Right lobe of liver (tissue), 6 donors: ENCODE results near the gene TNFRSF1B. TPM values are rescaled to one million over a fixed set of nuclear protein-coding genes. Genes with fewer than 3 reads are reported as not detected.
A peak's percentile ranks its signal among the peaks of the same experiment; 100 is the strongest.

Source experiments
- ATAC-seq, 4 donors: fragments of 200-7000 bp; cut with Tn5 transposase; one replicate each; pipeline ENCODE4 v1.9.1; 2020; ENCODE audit warnings: mild to moderate bottlenecking in 4 of 4, moderate library complexity in 4 of 4
- DNase-seq, 3 donors: peaks; one replicate each; pipeline ENCODE4 v3.0.0-alpha.2; 2020
- H3K27ac ChIP-seq, 3 donors: fragments of 200-600 bp; one replicate each; pipeline ENCODE4 v1.8.0; 2022
- H3K27me3 ChIP-seq, 2 donors: fragments of 200-600 bp; one replicate each; pipeline ENCODE4 v1.8.0; 2022
- H3K36me3 ChIP-seq, 4 donors: fragments of 200-600 bp; sonication (generic) in 1 of 4; one replicate each; pipeline versions ENCODE4 v1.5.1 to v1.8.0; 2017 to 2022; ENCODE audit warnings: control low read depth in 1 of 4
- H3K4me1 ChIP-seq, 4 donors: fragments of 200-600 bp; sonication (generic) in 1 of 4; one replicate each; pipeline versions ENCODE4 v1.5.1 to v1.8.0; 2017 to 2022; ENCODE audit warnings: control low read depth in 1 of 4
- H3K4me3 ChIP-seq, 3 donors: fragments of 200-600 bp; one replicate each; pipeline ENCODE4 v1.8.0; 2022
- H3K9me3 ChIP-seq, 4 donors: fragments of 200-600 bp; sonication (generic) in 1 of 4; one replicate each; pipeline versions ENCODE4 v1.5.1 to v1.8.0; 2017 to 2022; ENCODE audit warnings: control low read depth in 1 of 4
- POLR2A ChIP-seq: fragments of 450-650 bp; IDR thresholded peaks from one replicate; pipeline ENCODE4 v1.6.1; 2017; ENCODE audit warnings: antibody characterized with exemption, mild to moderate bottlenecking
- WGBS: methylation state at CpG from one replicate; pipeline ENCODE4 v1.1.6; 2018; ENCODE audit warnings: low coverage, low lambda C conversion rate; ENCODE audit not compliant: insufficient coverage; ENCODE audit errors: missing lambda C conversion rate; 5-methylcytosine and 5-hydroxymethylcytosine counted together
- intact Hi-C, 2 donors: fragments of 100-400 bp; cut with DNase I; formaldehyde crosslinking; loops; one replicate each; pipeline versions ENCODE4 v1.11.2 to v1.14.1; 2022
- total RNA-seq, 6 experiments: library from RNA; depleted of rRNA in 2 of 6; stranded (reverse); fragments of >200 nt in 2 of 6; fragmentation: NEBNext Ultra II Directional in 3 of 6; extraction: Animal tissue kit (Norgen Biotek cat#: 25700) in 3 of 6; gene quantifications; one replicate each; pipeline versions ENCODE4 v1.1.0 to v1.2.4, GENCODE V29; 2016 to 2023
- TF ChIP-seq, protein P1 (sequence below), 4 donors: fragments of 200-600 bp in 3 of 4; fragments of 450-650 bp in 1 of 4; IDR thresholded peaks; one replicate each; pipeline versions ENCODE4 v1.5.1 to v1.8.0; 2016 to 2022; ENCODE audit warnings: antibody characterized with exemption in 4 of 4, mild to moderate bottlenecking in 2 of 4
- donor health status: DM: no; HTN: yes; CAD: no.
- donor health status: DM: no; HTN: no; CAD: no.
- donor health status: DM: no; HTN: no; CAD: no.
- donor health status: DM: no; HTN: yes; CAD: no.
- donor health status: DM: no; HTN: yes; CAD: no.

The TNFRSF1B gene
- total RNA-seq, 6 experiments from 2014 or later, result 12.9 to 56.9 (median 26.5) TPM

GRCh38 chr1:12135612-12136011 is 31.2 kb upstream of the TNFRSF1B start:
- H3K27ac ChIP-seq, result no peak overlapping the region
- peaks cover 0 to 18% (median 5%) of the 10 kb centered on the region in 4 donors for H3K4me1 ChIP-seq
- WGBS, result 47% methylated on average over 2 of the region's 6 CpGs
- no peaks in the 10 kb centered on the region for H3K9me3 ChIP-seq
- intact Hi-C loops, result no loop called here
- no peaks in the 10 kb centered on the region for H3K27me3 ChIP-seq
- DNase-seq (no peak), ATAC-seq (peak; percentile 4 to 61 (median 25))
- H3K36me3 ChIP-seq, result no peaks in the 10 kb centered on the region
- TF ChIP-seq, protein P1, sequence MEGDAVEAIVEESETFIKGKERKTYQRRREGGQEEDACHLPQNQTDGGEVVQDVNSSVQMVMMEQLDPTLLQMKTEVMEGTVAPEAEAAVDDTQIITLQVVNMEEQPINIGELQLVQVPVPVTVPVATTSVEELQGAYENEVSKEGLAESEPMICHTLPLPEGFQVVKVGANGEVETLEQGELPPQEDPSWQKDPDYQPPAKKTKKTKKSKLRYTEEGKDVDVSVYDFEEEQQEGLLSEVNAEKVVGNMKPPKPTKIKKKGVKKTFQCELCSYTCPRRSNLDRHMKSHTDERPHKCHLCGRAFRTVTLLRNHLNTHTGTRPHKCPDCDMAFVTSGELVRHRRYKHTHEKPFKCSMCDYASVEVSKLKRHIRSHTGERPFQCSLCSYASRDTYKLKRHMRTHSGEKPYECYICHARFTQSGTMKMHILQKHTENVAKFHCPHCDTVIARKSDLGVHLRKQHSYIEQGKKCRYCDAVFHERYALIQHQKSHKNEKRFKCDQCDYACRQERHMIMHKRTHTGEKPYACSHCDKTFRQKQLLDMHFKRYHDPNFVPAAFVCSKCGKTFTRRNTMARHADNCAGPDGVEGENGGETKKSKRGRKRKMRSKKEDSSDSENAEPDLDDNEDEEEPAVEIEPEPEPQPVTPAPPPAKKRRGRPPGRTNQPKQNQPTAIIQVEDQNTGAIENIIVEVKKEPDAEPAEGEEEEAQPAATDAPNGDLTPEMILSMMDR (IDR thresholded peaks at IDR 0.05), result no peak
- TF ChIP-seq POLR2A, result no peak
- no peak overlapping the region for H3K4me3 ChIP-seq

GRCh38 chr1:12136916-12137610 is 29.7 kb upstream of the TNFRSF1B start:
- DNase-seq (no peak), ATAC-seq (no peak)
- intact Hi-C loops, result no loop called here
- Histone ChIP-seq H3K9me3 (no peaks in the 10 kb centered on the region), H3K4me3 (no peak overlapping the region), H3K4me1 (peaks cover 0 to 6% (median 0%) of the 10 kb centered on the region in 4 donors), H3K27ac (no peak overlapping the region), H3K27me3 (no peaks in the 10 kb centered on the region), H3K36me3 (no peaks in the 10 kb centered on the region)
- TF ChIP-seq, protein P1 (IDR thresholded peaks at IDR 0.05), result no peak
- no peak for TF ChIP-seq POLR2A
- WGBS, result 67% methylated on average over 8 of the region's 8 CpGs

GRCh38 chr1:12138196-12139168 is 28.3 kb upstream of the TNFRSF1B start:
- no peak for DNase-seq

GRCh38 chr1:12140016-12140415 is 26.8 kb upstream of the TNFRSF1B start:
- DNase-seq, result no peak
- Histone ChIP-seq H3K9me3 (no peaks in the 10 kb centered on the region), H3K27ac (no peak overlapping the region), H3K27me3 (no peaks in the 10 kb centered on the region), H3K4me3 (no peak overlapping the region), H3K36me3 (no peaks in the 10 kb centered on the region), H3K4me1 (peaks cover 0 to 7% (median 0%) of the 10 kb centered on the region in 4 donors)
- no peak for ATAC-seq
- intact Hi-C loops, result no loop called here
- no CpG with 5 or more reads among the region's 4 CpGs for WGBS
- TF ChIP-seq POLR2A, result no peak
- TF ChIP-seq, protein P1 (IDR thresholded peaks at IDR 0.05), result no peak

More at GRCh38 chr1:12138196-12139168, 28.3 kb upstream of the TNFRSF1B start:
- TF ChIP-seq POLR2A, result no peak
- TF ChIP-seq, protein P1 (IDR thresholded peaks at IDR 0.05), result no peak
- Histone ChIP-seq H3K27me3 (no peaks in the 10 kb centered on the region), H3K9me3 (no peaks in the 10 kb centered on the region), H3K4me3 (no peak overlapping the region), H3K36me3 (no peaks in the 10 kb centered on the region), H3K27ac (no peak overlapping the region), H3K4me1 (no peaks in the 10 kb centered on the region)
- ATAC-seq, result no peak
- intact Hi-C loops, result no loop called here
- 88% methylated on average over 4 of the region's 31 CpGs for WGBS
